ENCODE results near the gene NKAPD1. TPM values are rescaled to one million over a fixed set of nuclear protein-coding genes. Genes with fewer than 3 reads are reported as not detected.
A peak's percentile ranks its signal among the peaks of the same experiment; 100 is the strongest.

Gene NKAPD1
- total and polyA plus RNA-seq, 9 of the 15 experiments (the other 6 are each of a cell fraction or from before 2014, with no cell fraction given) = 14.1 to 73.5 (median 29.3) TPM

DNA sequence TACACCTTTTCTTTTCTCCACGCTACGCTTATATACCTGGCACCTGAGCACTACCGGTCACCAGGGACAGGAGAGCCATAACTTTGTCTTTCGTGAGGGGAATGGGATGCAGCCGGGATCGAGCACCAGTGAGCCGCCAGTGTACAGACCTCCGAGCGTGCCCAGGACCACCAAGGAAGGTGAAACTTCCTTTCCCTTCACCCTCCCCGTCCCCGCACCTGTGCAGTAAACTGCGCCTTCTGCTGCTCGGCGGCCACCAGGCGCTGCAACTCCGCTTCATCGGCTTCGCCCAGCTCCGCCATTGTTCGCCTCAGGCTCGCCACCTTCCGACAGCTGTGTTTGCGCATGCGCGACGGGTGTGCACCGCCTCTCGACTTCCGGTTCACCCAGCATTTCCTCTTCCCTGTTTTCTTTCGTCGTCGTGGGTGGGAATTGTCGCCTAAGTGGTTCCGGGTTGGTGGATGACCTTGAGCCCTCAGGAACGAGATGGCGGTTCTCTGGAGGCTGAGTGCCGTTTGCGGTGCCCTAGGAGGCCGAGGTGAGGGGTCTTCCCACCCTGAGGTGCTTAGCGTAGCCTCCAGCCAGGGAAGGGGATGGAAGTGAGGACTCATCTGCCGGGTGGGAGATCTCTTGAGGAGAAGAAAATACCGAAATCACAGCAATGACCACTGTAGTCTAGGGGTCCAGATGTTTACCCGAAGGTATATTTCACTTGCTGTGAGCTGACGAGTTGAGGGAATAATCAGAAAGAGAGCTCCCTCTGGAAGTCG lies 12.5 kb downstream of the NKAPD1 start, which contains the start of the genes SDHD and TIMM8B (continued):
- TF ChIP-seq, protein P1, sequence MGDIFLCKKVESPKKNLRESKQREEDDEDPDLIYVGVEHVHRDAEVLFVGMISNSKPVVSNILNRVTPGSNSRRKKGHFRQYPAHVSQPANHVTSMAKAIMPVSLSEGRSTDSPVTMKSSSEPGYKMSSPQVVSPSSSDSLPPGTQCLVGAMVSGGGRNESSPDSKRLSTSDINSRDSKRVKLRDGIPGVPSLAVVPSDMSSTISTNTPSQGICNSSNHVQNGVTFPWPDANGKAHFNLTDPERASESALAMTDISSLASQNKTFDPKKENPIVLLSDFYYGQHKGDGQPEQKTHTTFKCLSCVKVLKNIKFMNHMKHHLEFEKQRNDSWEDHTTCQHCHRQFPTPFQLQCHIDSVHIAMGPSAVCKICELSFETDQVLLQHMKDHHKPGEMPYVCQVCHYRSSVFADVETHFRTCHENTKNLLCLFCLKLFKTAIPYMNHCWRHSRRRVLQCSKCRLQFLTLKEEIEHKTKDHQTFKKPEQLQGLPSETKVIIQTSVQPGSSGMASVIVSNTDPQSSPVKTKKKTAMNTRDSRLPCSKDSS (IDR thresholded peaks at IDR 0.05; ENCODE audit: low read depth, partially characterized antibody) = no peak
- no peak; the same call in 1 of the 2 replicates for TF ChIP-seq ELF4 (CRISPR knock-in tag; IDR thresholded peaks at IDR 0.05)
- no peak for TF ChIP-seq SRSF1 (IDR thresholded peaks at IDR 0.05; ENCODE audit: low read depth, low read length)
- TF ChIP-seq BRCA1 (IDR thresholded peaks at IDR 0.05) = no peak
- no peak for TF ChIP-seq BRCA1 (CRISPR knock-in tag; IDR thresholded peaks at IDR 0.05)
- no peak for TF ChIP-seq CEBPB (tag; IDR thresholded peaks at IDR 0.05)
- no peak for TF ChIP-seq ZNF57 (CRISPR knock-in tag; IDR thresholded peaks at IDR 0.05)
- peak; percentile 62 for TF ChIP-seq JUND (IDR thresholded peaks at IDR 0.05; ENCODE audit: borderline replicate concordance, low read depth, low read length)
- no peak; the same call in 1 of the 3 replicates for TF ChIP-seq JUND (tag; IDR thresholded peaks at IDR 0.05; ENCODE audit: borderline replicate concordance, low read depth, low read length)
- TF ChIP-seq, protein P2, sequence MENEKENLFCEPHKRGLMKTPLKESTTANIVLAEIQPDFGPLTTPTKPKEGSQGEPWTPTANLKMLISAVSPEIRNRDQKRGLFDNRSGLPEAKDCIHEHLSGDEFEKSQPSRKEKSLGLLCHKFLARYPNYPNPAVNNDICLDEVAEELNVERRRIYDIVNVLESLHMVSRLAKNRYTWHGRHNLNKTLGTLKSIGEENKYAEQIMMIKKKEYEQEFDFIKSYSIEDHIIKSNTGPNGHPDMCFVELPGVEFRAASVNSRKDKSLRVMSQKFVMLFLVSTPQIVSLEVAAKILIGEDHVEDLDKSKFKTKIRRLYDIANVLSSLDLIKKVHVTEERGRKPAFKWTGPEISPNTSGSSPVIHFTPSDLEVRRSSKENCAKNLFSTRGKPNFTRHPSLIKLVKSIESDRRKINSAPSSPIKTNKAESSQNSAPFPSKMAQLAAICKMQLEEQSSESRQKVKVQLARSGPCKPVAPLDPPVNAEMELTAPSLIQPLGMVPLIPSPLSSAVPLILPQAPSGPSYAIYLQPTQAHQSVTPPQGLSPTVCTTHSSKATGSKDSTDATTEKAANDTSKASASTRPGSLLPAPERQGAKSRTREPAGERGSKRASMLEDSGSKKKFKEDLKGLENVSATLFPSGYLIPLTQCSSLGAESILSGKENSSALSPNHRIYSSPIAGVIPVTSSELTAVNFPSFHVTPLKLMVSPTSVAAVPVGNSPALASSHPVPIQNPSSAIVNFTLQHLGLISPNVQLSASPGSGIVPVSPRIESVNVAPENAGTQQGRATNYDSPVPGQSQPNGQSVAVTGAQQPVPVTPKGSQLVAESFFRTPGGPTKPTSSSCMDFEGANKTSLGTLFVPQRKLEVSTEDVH (IDR thresholded peaks at IDR 0.05; ENCODE audit: low read depth, partially characterized antibody) = peak; percentile 90
- TF ChIP-seq ZNF76 (CRISPR knock-in tag; IDR thresholded peaks at IDR 0.05; ENCODE audit: borderline replicate concordance) = no peak
- TF ChIP-seq HIVEP1 (CRISPR knock-in tag; IDR thresholded peaks at IDR 0.05) = no peak
- TF ChIP-seq NR2C2 (CRISPR knock-in tag; IDR thresholded peaks at IDR 0.05) = peak; percentile 100
- peak; percentile 100 for TF ChIP-seq NR2C2 (tag; IDR thresholded peaks at IDR 0.05)
- no peak for TF ChIP-seq CHD4 (IDR thresholded peaks at IDR 0.05; ENCODE audit: insufficient read depth, insufficient replicate concordance, low read depth, low read length, poor library complexity, severe bottlenecking)
- no peak for TF ChIP-seq ZNF282 (CRISPR knock-in tag; IDR thresholded peaks at IDR 0.05)
- TF ChIP-seq NFRKB (IDR thresholded peaks at IDR 0.05; ENCODE audit: low read depth) = peak; percentile 84
- peak; percentile 89 for TF ChIP-seq GTF2E2 (tag; IDR thresholded peaks at IDR 0.05)
